ENCODE data around the gene ELP5.

ELP5 gene

DNA sequence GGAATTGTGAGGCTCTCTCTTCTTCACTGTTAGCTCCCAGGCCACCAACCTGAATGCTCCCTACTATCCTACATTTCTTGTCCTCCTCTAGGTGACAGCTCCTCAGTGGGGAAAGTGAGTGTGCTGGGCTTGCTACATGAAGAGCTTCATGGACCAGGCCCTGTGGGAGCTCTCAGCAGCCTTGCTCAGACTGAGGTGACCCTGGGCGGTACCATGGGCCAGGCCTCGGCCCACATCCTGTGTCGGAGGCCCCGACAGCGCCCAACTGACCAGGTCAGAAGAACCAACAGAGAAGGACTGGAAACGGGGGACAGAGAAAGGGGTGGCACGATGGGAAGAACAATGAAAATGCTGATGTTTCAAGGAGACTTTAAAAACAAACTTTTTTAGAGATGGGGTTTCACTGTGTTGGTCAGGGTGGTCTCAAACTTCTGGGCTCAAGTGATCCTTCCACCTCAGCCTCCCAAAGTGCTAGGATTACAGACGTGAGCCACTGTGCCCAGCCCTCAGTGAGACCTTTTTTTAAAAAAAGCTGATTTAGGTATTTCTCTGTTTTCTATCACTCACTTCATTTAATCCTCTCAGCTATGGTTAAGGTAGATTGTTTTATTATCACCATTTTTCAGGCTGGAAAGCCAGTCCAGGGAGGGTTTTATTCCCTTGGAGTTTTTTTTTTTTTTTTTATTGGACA, 4.9 kb downstream of the ELP5 start:
- no peak for DNase-seq (ENCODE audit: low read depth in 2 of 2)

DNA sequence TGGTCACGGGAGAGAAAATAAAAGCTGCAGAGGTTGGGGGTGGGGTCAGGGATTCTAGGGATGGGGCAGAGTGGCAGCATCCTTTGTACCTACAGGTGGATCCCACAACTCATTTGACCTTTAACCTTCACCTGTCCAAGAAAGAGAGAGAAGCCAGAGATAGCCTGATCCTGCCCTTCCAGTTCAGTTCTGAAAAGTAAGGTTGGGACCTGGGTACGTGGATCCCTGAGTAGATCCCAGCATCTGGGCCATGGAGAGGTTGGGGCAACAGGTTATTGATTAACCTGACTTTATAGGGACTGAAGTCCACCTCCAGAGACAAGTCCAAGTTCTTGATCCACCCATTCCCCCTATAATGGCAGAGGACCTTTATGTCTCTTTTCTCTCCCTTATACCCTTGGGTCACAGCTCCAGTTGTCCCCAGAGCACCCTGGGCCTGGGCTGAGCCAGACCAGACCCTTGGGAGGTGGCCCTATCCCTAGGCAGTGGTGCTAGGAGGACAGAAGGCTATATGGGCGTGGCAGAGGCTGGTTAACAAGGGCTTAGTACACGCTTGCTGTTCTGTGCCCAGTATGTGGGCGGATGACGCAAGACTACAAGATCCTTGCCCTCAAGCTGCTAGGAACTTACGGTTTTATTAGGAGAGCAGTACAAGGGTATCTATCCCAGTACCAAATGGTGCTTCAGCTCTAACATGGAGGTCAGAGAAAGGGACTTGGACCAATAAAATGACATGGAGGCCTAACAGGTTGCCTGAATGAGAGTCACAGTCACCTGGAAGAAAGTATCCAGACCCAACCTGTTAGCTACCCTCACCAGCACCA, 6.9 kb downstream of the ELP5 start:
- no peak for DNase-seq (ENCODE audit: low read depth in 2 of 2)

DNA sequence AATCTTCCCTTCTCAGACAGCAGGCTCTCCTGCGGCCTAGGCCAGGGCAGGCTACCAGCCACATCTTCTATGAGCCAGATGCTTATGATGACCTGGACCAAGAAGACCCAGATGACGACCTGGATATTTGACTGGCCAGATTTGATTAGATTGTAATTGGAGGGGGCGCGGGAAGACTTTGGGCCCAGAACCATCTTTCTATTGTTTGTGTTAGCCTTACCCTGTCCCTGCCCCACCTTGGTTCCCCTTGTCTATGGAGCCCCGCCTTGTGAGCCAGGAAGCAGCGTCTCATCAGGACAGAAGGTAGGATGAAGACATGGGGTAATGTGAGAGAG, 7.5 kb downstream of the ELP5 start:
- no peak for DNase-seq (ENCODE audit: low read depth in 2 of 2)

DNA sequence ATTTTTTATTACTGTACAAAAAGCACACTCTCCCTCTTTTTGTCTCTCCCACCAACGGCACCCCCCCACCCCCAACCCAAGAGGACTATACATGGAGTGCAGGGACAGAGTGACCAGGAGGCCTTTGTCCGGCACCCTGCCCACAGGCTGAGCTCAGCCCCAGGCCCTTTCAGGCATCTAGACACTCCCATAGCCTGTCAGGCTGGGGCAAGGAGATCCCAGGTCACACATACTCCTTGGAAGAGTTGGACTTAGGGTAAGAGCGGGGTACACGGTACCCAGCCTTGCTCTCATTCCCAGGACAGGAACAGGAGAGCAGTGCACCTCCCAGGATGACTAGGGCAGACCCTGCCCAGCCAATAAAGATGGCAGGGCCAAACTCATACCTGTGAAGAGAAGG, 8.1 kb downstream of the ELP5 start:
- no peak for DNase-seq (ENCODE audit: low read depth in 2 of 2)

DNA sequence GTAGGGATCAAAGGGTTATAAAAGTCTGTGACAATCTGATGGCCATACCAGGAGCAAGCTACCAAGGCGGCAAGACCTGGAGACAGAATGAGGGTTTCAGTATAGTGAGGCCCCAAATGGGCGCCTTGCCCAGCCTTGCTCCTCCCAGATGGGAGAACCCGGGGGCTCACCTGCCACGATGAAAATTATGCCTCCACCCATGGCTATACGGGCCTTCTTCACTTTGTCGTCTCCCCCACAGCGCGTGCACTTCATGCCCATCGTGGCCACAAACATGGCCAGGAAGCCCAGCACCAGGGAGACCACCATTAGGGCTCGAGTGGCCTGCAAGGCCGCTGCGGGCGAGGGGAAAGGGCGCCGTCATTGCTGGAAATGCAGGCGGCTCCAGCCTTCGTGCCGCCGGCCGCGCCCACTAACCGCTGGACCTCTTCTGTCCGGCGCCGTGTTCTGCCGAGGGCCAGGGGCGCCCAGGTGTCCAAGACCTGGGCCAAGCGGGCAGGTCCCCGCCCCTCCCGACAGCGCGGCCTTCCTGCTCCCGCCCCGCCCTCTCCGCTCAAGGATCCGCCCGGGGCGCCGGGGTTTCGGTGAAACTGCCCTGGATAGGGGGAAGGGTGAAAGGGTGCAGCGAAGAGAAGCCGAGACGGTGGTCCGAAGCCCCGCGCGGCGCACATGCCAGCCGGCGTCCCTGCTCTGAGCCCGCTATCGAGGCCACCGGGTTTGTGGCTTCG, 8.8 kb downstream of the ELP5 start:
- no peak for DNase-seq (ENCODE audit: low read depth in 2 of 2)

DNA sequence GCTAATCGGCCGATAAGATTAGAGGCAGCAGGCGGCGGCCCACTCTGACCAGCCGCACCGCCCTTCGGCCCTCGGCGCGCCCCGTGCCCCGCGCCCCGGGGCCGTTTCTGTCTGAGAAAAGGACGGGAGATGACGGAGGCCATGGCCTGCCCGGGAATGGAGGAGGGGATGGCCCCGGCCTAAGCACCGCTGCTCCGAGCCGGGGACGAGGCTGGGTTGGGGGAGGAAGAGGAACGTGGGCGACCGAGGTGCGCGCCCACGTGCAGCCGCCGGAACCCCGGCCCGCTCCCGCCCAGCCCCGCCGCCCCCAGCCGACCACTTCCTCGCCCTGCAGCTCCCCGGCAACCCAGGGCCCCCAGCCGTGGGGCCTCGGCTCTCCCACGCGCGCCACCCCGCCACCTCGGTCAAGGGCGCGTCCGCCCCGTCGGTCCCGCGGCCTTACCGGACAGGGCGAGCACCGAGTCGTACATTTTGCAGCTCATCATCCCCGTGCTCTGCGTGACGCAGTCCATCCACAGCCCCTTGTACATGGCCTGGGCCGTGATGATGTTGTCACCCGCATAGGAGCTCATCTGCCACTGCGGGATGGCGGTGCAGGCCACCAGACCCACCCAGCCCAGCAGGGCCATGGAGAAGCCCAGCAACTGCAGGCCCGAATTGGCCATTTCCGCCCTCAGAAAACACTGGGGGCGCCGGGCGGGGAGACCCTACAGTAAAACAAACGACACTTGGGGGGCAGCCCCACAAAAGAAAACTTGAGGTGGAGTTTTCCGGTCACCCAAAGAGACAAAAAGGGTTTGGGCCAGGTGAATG, 9.6 kb downstream of the ELP5 start:
- peak in 1 of 2 donors; percentile 30 for DNase-seq (ENCODE audit: low read depth in 2 of 2)

DNA sequence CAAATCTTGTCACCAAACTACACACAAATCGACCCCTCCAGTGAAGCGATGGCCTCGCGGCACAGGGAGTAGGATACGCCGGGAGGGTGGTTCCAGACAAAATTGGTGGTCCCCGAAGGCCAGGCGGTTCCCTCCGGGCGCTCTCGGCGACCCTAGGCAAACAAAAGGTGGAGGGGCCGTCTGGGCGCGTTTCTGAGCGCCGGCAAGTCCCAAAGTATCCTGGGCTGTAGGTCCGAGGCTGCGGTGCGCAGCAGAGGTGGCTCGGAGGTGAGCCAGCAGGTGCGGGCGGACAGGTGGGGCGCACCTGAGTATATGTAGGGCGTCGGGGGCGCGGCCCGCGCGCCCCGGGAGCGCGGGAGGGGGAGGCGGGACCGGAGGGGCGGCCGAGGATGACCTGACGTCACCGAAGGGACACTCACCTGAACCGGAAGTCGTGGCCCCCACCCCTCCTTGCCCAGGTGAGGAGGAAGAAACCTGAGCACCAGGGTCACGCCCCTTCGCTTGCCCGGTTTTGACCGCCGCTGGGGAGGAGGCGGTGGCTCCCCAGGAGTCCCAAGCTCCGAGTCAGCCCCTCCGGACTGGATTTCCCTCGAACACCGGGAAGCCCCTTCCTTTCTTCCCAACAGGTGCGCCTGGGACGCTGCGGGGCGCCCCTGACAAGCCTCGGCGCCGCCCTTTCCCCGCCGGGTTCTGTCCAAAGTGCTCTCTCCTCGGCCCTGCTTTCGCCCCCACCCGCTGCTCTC, 10.3 kb downstream of the ELP5 start, which contains the start of gene CLDN7:
Gene CLDN7 (minus strand): TSS at position 287 of the 743 bp plus-strand sequence. CDS start 435 bp downstream, outside the sequence.
- DNase-seq (ENCODE audit: low read depth in 2 of 2) = no peak

DNA sequence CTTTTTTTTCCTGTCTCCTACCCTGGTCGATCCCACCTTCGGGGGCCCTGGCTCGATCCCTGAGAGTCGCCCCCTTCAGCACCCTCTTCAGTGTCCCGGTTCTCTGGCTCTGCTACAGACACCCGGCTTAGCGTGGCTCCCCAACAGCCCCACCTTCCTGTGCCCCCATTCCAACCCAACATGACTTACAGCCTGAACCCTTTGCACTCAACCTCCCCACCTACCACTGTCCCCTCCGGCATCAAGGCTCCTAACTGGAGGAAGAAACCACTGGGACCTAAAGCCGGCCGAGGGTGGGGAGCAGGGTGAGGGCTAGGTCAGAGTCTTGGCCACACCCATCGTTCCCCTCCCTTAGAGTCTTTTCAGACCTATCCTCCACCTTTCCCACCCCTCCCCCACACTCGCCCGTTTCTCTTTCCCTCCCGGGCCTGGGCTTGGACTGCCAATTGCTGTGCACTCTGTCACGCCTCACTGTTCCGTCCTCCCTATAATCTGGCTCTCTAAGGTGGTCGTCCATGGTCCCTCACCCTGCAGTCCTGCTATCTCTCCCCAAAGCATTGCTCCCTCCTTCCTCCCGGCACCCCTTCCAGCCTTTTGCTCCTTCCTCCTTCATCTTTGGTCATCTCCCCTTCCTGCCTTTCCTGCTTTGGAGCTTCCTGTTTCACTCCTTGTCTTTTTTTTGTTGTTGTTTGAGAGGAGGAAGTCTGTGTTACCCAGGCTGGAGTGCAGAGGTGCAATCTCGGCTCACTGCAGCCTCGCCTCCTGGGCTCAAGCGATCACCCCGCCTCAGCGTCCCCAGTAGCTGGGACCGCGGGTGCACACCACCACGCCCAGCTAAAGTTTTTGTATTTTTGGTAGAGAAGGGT, 11.2 kb downstream of the ELP5 start:
- no peak for DNase-seq (ENCODE audit: low read depth in 2 of 2)

DNA sequence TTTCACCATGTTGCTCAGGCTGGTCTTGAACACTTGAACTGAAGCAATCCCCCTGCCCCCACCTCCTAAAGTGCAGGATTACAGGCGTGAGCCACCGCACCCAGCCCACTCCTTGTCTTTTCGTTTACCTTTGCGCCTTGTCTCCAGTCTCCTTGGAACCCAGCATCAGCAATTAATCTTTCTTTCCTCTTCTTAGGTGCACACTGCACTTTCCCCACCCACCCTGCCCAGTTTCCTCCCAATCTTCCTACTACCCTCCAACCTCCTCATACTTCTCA, 11.7 kb downstream of the ELP5 start:
- DNase-seq (ENCODE audit: low read depth in 2 of 2) = no peak

DNA sequence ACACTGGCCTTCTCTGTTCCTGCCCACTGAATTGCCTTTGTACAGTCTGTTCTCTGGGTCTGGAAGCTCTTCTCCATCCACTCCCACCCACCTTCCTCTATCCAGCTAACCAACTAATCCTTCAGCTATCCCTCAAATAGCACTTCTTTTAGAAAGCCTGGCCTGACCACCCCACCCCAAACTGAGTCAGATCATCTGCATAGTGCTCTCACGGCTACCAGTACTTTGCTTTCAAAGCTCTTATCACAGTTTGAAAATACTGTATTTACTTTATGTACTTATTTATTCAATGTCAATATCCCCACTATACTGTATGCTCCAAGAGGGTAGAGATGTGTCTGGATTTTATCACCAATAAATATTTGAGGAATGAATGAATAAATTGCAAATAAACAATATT, 14.8 kb downstream of the ELP5 start:
- no peak for DNase-seq (ENCODE audit: low read depth in 2 of 2)

DNA sequence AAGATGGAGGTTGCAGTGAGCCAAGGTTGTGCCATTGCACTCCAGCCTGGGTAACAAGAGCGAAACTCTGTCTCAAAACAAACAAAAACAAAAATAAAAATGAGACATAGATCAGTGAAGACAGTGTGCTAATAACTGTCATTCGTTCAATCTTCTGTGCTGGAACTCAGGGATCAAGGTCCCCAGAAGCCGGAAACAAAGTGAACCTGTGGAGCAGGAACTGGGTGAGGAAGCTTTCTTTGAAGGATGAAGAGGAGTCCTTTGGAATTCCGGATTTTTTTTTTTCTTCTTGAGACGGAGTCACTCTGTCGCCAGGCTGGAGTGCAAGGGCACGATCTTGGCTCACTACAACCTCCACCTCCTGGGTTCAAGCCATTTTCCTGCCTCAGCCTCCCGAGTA, 27.4 kb downstream of the ELP5 start:
- no peak for DNase-seq (ENCODE audit: low read depth in 2 of 2)

DNA sequence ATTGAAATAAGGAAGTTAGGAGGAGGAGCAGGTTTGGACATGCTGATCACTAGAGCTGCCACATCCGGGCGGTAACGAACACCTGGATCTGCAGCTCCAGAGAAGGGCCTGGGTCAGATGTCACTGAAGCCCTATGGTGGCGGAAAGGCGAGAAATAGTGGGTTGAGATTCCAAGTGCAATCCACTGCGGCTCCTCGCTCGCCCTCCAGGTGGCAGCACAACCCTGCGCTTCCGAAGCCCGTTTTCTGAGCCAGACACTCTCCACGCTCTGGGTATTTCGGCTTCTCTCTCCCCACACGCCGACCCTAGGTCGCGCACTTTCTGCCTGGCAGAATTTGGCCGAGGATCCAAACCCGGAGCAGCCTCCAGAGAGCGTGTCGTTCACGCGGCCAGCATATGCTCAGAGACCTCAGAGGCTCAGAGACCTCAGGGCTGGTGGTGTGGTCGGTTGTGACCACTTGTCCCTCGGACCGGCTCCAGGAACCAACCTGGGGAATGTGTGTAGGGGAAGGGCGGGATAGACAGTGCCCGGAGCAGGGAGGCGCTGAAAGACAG, 28.6 kb downstream of the ELP5 start:
- peak; percentile 78 to 89 for DNase-seq (ENCODE audit: low read depth in 2 of 2)

DNA sequence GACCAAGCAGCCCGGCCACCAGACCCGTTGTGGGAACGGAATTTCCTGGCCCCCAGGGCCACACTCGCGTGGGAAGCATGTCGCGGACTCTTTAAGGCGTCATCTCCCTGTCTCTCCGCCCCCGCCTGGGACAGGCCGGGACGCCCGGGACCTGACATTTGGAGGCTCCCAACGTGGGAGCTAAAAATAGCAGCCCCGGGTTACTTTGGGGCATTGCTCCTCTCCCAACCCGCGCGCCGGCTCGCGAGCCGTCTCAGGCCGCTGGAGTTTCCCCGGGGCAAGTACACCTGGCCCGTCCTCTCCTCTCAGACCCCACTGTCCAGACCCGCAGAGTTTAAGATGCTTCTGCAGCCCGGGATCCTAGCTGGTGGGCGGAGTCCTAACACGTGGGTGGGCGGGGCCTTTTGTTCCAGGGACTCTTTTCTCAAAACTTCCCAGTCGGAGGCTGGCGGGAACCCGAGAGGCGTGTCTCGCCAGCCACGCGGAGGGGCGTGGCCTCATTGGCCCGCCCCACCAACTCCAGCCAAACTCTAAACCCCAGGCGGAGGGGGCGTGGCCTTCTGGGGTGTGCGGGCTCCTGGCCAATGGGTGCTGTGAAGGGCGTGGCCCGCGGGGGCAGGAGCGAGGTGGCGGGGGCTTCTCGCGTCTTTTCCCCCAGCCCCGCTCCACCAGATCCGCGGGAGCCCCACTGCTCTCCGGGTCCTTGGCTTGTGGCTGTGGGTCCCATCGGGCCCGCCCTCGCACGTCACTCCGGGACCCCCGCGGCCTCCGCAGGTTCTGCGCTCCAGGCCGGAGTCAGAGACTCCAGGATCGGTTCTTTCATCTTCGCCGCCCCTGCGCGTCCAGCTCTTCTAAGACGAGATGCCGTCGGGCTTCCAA, 29.3 kb downstream of the ELP5 start, which contains the start of gene SLC2A4:
Gene SLC2A4 (plus strand): TSS at position 645 of the 879 bp plus-strand sequence. CDS start 217 bp downstream, at position 862.
- DNase-seq (ENCODE audit: low read depth in 2 of 2) = peak; percentile 84 to 93

DNA sequence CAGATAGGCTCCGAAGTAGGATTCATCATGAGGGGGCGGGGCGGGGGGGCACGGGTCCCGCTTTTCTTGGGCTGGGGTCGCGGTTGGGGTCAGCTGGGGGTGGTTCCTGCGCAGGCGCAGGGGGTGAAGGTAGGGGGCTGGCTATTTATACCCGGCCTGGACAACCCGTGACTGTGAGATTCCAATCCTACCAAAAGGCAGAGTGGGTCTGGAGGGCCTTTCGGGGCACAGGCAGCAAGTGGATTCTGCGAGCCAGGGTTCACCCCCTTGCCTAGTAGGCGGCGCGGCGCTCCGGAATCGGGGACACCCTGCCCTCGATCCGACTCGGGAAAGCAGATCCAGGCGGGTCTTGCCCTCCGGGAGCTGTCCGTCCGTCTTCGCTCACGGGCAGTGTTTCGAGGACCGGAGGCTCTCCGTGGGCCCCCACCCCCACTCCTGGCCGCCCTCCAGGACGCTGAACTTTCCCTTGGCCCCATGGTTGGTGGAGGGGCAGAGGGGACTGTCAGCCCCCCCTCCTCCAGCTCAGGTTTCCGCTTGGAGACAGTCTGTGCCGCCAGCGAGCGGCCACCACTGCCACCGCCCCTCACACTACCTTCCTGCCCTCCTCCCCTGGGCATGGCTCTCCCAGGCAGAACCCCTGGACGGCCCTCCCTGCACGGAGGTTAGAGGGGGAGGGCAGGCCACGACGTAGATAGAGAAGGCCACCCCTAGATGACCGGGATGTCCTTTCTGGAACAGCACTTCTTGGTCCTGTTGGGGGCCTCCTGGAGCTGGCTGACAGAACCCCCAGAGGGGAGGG, 30.1 kb downstream of the ELP5 start:
- DNase-seq (ENCODE audit: low read depth in 2 of 2) = no peak

DNA sequence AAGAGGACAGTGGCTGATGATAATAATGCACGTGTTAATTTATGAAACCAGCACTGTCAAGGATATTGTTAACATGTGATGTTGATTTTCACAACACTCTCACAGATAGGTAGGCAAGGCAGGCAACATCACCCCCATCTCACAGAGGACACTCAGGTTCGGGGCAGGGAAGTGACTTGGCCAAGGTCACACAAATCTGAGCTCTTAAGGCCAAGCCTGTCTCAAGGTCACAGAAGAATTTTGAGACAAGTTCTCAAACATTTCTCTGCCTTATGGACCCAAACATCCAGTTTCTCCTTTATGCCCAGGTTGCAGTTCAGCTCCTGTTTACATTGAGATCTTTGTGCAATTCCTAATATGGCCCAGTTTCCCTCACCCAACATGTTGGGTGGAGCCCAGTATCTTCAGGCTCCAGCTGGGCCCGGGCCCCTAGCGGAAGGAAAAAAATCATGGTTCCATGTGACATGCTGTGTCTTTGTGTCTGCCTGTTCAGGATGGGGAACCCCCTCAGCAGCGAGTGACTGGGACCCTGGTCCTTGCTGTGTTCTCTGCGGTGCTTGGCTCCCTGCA, 30.8 kb downstream of the ELP5 start:
- no peak for DNase-seq (ENCODE audit: low read depth in 2 of 2)

DNA sequence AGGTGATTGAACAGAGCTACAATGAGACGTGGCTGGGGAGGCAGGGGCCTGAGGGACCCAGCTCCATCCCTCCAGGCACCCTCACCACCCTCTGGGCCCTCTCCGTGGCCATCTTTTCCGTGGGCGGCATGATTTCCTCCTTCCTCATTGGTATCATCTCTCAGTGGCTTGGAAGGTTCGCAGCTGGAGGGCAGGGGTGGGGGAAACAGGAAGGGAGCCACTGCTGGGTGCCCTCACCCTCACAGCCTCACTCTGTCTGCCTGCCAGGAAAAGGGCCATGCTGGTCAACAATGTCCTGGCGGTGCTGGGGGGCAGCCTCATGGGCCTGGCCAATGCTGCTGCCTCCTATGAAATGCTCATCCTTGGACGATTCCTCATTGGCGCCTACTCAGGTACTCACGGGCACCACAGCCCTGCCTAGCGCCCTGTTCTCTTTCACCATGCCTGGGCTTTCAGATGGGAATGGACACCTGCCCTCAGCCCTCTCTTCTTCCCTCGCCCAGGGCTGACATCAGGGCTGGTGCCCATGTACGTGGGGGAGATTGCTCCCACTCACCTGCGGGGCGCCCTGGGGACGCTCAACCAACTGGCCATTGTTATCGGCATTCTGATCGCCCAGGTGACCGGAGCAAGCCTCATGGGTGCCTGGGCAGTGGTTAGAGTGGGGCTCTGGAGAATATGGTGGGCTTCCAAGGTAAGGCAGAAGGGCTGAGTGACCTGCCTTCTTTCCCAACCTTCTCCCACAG, 31.6 kb downstream of the ELP5 start:
- DNase-seq (ENCODE audit: low read depth in 2 of 2) = no peak

DNA sequence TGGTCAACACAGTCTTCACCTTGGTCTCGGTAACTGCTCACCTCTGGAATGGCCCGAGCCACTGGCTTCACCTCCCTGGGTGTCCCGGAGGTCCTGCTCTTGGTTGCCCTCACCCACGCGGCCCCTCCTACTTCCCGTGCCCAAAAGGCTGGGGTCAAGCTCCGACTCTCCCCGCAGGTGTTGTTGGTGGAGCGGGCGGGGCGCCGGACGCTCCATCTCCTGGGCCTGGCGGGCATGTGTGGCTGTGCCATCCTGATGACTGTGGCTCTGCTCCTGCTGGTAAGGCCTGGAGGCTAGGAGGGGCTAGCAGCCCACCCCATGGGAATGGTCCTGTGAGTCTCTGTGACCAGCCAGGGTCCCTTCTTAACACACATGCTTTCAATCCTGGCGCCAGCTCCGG, 32.9 kb downstream of the ELP5 start:
- DNase-seq (ENCODE audit: low read depth in 2 of 2) = no peak

All from stimulated activated CD4-positive, alpha-beta T cell treated with anti-CD3 and anti-CD28 coated beads, Interleukin-1b, Interleukin-23, amount 100 ng/mL, for 4 hours (primary cell).